NK-92 treated with Interleukin-12 subunit alpha and Interleukin-12 subunit beta, amount 100 ng/mL, for 24 hours (cell line): ENCODE data around the gene PRKCH.

Experiments used
- DNase-seq: peaks from one replicate; lab custom pipeline; 2025; lab: John Stamatoyannopoulos, UW

The PRKCH gene

DNA sequence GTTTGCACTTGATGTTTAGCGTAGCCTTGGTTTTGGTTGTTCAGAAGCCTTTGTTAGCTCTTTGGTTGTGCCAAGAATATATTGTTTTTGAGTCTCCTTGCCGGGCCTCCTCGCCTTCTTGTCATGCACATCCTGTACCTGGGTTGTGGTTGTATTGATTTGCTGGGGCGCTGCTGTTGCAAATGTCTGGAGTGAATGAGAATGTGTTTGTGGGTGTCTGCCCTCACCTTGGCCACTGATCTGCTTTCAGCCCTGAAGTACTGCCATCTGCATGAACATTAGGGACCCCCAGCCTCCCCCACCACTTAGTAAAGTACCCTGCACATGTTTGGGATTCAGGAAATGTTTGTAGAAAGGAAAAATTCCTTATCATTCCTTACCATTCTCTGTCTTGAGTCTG lies 16.5 kb downstream of the PRKCH start:
- DNase-seq = peak; percentile 56

DNA sequence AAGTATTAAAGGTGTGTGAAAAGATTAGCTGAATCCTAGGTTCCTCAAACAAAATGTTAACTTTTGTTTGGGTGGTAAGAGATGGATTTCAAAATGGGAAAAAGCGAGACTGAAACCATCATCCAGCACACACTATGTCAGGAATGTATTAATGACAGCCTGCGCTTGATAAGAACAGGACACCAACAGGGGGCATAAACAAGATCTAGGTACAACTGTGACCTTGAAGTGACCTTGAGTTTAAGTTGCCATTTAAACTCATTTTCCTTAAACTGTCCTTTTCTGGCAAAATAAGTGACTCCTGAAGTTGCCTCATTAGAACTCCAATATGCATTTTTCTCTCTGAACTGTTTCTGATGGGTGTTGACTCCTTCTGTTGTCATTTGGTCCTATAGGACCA lies 17.1 kb downstream of the PRKCH start:
- no peak for DNase-seq

DNA sequence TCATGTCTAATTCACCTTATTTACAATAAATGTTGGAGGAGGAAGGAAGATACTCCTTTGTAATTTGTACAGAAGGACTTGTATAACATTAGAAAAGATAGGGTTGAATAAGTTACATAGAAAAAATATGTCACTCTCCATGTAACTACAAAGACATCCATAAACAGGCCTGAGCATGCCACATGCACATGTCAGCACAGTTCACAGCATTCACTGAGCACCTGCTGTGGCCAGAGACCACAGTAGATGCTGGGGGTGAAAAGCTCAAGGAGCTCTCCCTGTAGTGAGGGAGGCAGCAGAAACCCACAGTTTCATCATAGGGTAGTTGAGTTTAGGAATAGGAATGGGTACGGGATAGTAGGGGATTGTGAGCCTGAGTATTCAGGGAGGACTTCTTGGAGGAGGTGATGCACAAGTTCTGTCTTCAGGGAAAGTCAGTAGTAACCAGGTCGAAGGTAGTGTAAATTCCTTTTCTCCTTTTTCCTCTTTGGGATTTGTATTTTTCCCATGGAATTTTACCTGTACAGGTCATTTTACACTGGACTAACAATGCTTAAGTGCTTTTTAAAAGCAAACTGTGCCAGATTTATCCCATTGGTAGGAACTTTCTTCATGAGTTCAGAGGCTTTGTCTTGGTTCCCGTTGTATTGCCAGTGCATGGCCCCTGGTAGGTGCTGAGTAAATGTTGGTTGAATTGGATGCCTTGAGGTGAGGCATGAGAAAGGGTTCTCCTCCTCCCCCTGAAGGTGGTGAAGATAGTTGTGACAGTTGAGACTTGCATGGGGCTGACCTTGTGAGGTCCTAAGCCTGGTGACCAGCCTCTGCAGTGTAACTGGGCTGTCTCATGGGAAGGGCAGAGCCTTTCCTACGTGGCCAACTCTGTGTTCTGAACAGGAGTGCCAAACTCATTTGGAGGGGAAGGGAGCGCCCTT lies 20.2 kb downstream of the PRKCH start:
- DNase-seq = peak; percentile 45

DNA sequence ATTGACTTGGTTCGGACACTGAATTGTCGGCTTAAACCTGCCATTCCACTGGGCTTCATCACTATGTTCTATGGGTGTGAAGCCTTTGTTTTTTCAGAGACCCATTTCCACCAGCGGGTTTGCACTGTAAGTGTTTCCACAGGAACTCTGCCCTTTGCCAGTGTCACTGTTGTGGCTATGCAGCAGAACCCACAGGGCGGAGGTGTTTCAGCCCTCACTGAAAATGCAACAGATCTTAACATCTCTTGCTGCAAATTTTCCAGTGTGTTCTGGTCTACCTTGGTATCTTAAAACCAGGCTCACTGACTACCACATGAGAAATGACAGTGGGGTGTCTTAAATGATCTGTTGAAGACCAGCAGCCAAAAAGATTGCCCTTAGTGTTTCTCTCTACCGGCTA lies 21.1 kb downstream of the PRKCH start:
- peak; percentile 84 for DNase-seq

DNA sequence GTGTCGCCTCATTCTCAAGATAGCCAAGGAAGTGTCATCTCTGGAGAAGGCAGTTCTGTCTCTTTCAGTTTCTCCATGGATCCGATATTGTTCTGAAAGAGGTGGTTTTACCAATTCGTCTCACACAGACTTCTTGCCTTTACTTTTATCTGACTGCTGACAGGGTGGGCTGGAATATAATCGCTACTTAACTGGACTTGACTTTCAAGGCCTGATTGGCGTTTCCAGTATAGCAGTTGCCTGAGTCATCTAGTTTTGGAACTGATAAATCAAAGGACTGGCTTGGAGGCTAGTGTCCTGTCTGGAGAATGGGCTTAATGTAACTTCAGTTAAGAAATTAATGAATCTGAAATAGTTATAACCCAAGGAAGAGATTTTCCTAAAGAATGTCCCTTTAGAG lies 21.6 kb downstream of the PRKCH start:
- no peak for DNase-seq

DNA sequence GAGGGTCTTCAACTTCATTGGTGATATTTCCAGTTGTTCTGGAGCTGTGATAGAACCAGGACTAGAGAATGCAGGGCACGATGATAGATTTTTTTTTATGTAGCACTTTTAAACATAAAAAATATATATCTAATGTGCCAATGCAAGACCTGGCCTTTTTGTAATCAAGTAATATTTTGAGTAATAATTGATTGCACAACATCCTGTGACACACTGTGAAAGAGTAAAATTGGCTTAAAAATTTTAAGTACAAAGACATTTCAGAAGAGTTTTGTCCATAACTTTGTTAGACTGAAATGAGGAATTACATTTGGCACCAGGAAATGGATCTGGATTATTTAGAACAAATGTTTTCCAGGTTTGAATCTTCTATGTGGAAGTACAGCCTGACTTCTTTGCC lies 22.1 kb downstream of the PRKCH start:
- no peak for DNase-seq

DNA sequence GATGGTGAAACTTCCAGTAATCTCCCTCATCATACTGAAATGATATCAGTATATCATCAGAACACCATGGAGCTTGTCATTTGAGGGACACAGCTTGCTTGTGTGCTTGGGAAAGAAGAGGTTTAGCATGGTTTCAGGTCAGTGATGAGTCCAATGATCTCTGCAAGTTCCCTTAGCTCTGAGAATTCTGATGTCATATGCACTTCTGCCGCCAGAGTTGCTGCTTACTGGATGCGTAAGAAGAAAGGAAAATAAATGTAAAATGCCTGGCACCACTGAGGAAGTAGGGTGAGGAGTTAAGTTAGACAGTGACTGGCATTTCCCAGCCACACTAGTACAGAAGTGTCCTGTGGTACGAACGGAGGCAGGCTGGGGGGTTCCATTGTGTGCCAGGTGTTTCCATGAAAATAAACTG lies 22.6 kb downstream of the PRKCH start:
- peak; percentile 39 for DNase-seq

DNA sequence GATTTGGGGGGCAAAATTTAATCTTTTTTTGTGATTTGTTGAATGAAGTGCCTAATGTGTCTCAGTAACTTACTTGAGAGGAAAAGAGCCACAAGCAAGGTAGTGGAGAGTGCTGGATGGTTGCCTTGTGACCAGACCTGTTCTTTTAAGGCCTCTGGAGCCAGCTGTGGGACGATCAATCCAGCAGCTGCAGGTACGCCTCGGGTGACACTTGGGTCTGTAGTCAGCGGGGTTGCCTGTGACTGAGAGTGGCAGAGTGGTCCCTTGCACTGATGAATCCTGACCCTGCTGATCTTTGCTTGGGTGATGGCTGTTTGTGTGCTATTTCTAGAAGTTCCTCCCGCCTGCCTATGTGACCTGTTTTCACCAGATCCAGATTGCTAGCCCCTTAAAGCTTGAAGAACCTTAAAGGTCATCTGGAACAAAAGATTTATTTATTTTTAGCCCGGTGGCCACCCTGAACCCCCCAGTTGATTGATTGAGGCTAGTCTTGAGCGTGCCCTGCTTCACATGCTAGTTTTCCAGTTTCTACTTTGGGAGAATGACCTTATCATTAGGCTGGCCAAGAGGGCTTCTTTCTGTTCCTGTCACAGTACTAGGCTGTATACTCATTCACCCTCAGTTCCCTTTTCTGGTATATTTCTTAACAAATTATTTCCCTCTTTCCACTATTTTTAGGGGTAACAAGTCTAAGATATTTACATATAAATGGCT lies 23.2 kb downstream of the PRKCH start:
- DNase-seq = peak; percentile 35

DNA sequence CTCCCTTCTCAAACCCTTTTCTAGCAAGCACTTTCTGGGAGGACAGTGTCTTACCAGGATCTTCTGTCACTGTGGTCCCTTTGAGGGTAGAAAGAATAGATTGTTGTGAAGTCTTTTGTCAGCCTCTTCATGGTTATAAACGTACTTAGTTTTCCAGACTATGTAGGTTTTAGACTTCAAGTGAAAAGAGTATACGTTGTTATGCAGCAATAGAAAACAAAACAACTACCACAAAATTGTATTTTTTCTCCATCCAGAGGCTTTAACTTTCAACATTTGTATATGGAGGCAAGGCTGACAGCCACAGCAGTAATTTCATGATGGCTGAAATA lies 23.7 kb downstream of the PRKCH start:
- no peak for DNase-seq

DNA sequence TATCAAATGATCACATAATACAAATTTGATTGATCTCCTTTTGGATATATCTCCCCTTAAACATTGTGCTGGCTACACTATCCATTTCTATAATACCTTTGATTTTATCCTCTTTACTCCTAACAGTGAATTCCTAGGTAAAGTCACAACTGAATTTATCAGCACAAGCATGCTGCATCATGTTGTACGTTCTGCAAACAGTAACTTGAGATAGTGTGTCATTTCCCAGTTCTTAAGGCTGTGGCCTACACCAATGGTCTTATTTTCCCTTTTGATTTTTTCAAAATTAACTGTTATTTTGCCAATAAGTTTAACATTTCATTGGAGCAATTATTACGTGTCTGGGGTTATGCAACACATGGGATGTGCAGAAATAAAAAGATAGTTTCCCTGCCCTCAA lies 24.8 kb downstream of the PRKCH start:
- DNase-seq = no peak

DNA sequence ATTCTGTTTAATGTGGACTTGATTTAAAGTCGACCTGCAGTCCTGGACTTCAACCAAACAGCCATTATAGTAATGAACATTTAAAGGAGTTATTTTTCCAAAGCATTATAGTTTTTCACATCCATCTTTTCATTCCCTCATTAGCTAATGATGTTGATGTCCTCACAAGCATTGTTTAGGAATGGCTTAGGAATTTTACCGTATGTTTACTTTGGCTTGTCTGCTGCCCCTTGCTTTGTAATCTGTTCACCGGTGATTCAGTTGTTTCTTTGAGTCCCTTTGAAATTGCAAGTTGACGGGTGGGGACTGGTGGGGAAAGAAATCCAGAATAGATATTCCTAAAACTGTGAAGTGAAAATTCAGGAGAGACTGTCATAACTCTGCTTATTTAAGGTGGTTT lies 25.4 kb downstream of the PRKCH start:
- no peak for DNase-seq

DNA sequence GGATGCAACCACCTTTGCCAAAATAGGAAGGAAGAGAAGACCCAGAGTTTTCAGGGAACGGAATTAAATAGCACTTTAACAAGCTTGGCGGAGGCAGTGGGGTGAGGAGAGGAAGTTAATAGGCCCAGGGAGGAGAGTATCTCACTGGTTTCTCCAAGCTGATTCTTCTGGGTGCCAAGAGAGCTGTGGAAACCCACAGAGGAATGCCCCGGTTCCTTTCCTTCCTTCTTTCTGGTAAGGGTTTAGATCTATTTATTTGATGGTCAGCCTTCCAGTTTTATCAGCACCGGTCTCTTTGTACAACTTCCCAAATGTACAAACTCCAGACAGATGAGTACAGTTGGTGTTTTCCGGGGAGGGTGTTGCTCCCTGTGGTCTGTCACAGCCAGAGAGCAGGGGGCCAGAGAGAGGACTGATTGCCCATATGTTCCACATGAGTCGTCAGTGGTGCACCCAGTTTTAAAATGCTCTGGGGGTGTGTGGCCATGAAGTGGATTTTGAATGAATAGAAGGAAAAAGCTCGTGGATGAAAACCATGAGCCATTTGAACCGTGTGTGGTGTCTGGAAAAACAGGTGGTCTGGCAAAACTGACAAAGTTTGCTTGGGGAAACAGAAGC lies 26.6 kb downstream of the PRKCH start:
- peak; percentile 42 for DNase-seq

DNA sequence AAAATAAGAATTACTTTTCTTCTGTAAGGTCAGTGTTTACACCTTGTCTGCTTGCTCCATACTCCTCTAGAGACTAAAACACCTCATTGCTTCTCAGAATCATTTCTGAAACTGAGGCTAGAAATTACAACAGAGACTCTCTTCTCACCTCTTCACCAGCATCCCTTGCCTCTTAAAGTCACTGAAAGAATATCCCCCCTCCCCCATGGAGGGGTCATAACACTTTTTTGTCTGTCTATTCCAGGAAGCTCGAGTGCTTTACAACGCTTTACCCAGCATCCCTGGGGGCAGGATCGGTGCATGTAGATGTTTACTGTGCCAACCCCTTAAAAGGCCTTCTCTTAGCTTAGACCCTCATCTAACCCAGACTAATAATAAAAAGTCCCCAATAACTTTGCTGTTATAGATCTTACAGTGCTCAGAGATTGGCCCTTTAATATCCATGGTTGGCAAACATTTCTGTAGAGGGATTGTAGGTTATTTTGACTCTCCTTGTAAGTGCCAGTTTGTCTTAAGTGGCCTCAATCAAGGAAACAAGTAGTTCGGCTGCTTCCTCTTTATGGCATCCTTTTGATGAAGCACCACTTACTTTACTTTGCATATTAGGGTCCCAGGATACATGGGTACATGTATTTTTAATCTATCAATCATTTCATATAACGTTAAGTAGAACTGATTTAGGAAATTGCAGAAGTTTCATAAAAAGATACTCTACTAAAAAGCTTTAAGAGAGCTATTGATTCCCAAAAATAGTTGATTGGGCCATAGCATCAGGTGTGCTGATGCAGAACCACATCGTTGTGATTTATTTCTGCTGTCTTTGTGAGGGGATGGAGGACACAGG lies 29.3 kb downstream of the PRKCH start:
- peak; percentile 49 for DNase-seq

DNA sequence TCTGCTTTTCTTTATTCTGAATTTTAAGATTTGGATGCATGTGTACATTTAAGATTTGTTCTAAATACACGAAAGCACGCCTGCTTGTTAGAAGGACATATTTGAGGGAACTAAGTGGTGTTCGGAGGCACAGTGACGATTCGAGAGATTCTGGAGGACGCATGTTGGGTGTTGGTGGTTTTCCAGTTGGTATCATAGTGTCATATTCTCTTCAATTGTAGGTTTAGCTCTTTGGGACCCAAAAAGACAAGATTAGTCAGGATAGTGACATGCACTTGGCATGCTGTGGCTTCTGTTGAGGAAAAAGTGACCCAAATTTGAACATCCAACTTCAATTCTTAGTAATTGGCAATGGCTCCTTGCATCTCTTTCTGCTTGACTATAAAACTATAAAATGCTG lies 30.1 kb downstream of the PRKCH start:
- no peak for DNase-seq

DNA sequence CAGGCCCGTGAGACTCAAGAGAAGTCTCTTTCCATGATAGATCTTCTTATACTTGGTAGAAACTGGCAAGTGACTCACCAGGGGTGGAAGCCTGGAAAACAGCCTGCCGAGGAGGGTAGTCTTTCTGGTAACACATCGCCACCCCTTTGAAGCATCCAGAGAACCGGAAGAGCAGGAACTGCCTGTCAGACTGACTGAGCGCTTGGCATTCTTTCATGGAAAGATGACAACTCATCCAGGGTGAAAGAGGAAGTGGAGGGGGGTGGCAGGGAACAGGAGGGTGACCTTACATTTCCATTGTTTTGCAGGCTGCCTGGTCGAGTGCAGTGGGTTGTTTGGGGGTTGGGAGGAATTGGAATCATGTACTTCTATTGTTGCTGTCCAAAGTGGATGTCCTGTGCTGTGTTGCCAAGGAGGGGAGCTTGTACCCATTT lies 34.5 kb downstream of the PRKCH start:
- no peak for DNase-seq

DNA sequence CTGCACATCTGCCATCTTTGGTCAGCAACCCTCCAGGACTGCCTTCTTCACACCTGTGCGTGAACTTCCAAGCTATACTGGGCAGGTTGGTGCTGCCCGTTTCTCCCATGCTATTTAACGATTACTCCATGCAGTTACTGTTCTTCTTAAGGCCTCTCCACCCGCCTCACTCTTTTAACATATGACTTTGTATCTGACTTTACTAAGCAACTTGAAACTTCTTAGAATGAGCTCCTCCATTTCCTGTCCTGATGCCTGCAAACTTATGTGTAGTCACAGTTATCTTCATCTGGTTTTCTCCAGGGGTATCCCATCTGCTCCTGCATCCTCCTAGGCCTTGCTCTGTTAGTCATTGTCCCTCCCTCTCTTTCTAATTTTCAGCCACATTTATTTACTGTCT lies 35.7 kb downstream of the PRKCH start:
- DNase-seq = no peak

DNA sequence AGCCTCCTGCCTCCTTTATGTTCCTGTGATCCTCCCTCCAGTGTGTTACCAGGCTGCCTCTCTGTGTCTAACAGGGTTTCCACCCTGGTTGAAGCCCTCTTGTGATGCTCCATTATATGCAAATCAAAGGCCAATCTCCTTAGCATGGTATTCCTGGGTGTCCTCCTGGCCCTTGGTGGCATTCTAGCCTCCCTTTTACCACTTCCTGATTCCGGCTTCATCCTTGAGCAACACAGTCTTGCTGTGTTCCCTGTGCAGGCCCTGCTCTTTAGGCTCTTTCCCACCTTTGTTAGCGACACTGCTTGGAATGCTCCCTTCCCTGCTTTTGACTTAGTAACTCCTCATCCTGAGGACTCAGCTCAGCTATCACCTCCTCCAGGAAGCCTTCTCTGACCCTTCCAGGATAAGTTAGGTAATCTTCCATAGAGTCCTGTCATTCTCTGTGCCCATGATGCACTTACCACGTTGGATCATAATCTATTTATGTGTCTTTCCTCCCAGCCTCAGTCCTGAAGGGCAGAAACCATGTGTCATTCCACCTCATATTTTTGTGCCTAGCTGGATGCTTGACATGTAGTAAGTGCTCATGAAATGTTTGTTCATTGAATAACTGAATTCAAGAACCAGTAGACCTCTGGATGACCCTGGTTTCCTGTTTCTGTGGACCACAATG lies 37.3 kb downstream of the PRKCH start:
- DNase-seq = no peak

DNA sequence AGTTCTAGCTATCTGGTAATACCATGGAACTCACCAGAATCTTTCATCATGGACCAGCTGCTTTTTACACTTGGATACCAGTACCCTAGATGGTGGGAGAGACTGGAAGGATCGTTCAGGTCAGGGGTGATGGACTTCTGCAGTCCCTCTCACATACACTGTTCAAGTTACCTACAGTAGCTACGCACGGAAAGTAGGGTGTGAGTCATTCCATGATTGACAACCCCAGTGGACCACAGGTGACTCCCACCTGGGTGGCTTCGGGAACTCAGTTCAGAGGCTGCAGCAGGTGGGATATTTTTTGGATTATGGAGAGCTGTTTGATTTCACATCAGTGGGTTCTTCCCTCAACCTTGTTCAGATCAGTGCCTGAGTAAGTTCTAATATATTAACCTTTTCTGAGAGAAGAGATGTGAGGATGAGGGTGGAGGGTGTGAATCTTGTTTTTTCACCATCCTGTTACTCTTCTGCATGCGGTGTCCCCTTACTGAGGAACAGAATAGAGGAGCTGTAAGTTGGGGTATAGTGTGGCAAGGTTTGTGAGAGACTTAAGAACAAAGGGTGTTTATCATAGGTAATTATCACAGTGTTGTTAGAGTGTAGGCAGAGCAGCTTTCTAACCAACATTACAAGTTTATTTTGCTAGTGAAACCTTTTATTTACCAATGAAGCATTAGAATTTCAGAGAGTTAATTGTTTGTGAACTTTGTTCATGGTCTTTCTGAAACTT lies 39.6 kb downstream of the PRKCH start:
- DNase-seq = no peak

DNA sequence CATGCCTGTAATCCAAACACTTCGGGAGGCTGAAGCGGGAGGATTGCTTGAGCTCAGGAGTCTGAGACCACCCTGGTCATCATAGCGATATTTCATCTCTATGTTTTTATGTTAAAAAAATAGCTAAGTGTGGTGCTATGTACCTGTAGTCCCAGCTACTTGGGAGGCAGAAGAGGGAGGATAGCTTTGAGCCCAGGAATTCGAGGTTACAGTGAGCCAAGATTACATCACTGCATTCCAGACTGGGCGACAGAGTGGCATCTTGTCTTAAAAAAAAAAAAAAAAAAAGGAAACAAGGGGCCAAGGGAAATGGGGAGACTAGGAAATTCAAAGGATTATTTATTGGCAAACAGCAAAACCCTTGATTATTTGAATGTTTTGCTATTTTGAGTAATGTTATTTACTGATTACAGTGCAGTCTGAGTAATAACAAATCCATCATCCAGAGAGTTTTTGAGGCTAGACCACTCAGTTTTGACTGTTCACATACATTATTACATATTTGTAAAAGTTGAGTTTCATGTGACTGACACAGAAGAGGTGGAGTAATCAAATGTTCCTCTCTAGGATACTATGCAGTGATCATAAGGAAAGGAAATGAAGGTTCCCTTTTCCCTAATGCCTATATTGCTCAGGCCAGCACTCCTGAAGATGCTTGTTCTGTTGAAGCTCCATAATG lies 40.8 kb downstream of the PRKCH start:
- DNase-seq = no peak

DNA sequence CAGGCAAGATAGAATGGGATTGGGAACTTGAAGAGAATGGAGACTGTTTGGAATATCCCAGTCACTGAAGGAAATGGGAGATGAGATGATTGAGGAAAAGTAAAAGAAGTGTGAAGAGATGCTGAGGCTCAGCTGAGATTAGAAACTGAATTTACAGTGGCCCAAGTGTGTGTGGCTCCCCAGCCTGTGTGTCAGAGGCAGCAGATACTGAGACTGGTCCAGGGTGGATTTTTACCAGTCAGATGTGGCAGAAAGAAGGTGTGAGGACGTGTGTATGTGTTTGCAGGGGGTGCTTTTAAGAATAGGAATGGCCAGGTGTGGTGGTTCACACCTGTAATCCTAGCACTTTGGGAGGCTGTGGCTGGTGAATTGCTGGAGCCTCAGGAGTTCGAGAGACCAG lies 42.9 kb downstream of the PRKCH start:
- DNase-seq = no peak
